Esophagus squamous epithelium (tissue), 5 donors: ENCODE measurements around the gene ZC3H18. TPM values are rescaled to one million over a fixed set of nuclear protein-coding genes. Genes with fewer than 3 reads are reported as not detected.
A peak's percentile ranks its signal among the peaks of the same experiment; 100 is the strongest.

Experiments
- DNase-seq: peaks from one replicate; lab custom pipeline; 2025; lab: John Stamatoyannopoulos, UW
- H3K27ac ChIP-seq, 4 donors: fragments of 200-600 bp; sonication (generic); one replicate each; pipeline ENCODE4 v1.5.1; 2016 to 2019; ENCODE audit warnings: mild to moderate bottlenecking in 1 of 4
- H3K27me3 ChIP-seq, 4 donors: fragments of 200-600 bp; sonication (generic); 1 replicate in 3 of 4; 2 replicates in 1 of 4; pipeline versions ENCODE4 v1.5.1 to v1.6.0; 2017 to 2021; ENCODE audit warnings: antibody characterized with exemption in 1 of 4
- H3K36me3 ChIP-seq, 3 donors: fragments of 200-600 bp; sonication (generic); one replicate each; pipeline ENCODE4 v1.5.1; 2016 to 2019
- H3K4me1 ChIP-seq, 3 donors: fragments of 200-600 bp; sonication (generic); one replicate each; pipeline ENCODE4 v1.5.1; 2017 to 2019
- H3K4me3 ChIP-seq, 4 donors: fragments of 200-600 bp; sonication (generic); 1 replicate in 3 of 4; 2 replicates in 1 of 4; pipeline ENCODE4 v1.5.1; 2016 to 2019; ENCODE audit warnings: mild to moderate bottlenecking in 2 of 4, moderate library complexity in 1 of 4
- H3K9me3 ChIP-seq, 3 donors: fragments of 200-600 bp; sonication (generic); one replicate each; pipeline ENCODE4 v1.5.1; 2016 to 2019
- POLR2A ChIP-seq, 4 donors: fragments of 450-650 bp; IDR thresholded peaks; one replicate each; pipeline ENCODE4 v1.6.1; 2017; ENCODE audit warnings: antibody characterized with exemption in 4 of 4, mild to moderate bottlenecking in 4 of 4, moderate library complexity in 3 of 4
- WGBS, 2 donors: methylation state at CpG; one replicate each; pipeline ENCODE4 v1.1.5; 2018; 5-methylcytosine and 5-hydroxymethylcytosine counted together
- intact Hi-C: fragments of 100-400 bp; cut with DNase I; formaldehyde crosslinking; loops from one replicate; pipeline ENCODE4 v1.15.0; 2022
- total RNA-seq, 4 donors: library from RNA; depleted of rRNA; stranded (reverse); fragments of >200 nt; gene quantifications; one replicate each; pipeline ENCODE4 v1.1.0, GENCODE V29; 2016
- TF ChIP-seq, protein P1 (sequence below), 6 experiments: fragments of 450-650 bp in 4 of 6; fragments of 200-600 bp in 2 of 6; sonication (generic) in 2 of 6; IDR thresholded peaks; one replicate each; pipeline ENCODE4 v1.5.1; 2016 to 2019; ENCODE audit warnings: antibody characterized with exemption in 6 of 6, mild to moderate bottlenecking in 4 of 6, moderate library complexity in 4 of 6
- donor health status: DM: yes; HTN: yes; CAD: no.

Gene ZC3H18
- total RNA-seq, 4 donors from 2014 or later, result 15.4 to 27.3 (median 17.5) TPM

DNA sequence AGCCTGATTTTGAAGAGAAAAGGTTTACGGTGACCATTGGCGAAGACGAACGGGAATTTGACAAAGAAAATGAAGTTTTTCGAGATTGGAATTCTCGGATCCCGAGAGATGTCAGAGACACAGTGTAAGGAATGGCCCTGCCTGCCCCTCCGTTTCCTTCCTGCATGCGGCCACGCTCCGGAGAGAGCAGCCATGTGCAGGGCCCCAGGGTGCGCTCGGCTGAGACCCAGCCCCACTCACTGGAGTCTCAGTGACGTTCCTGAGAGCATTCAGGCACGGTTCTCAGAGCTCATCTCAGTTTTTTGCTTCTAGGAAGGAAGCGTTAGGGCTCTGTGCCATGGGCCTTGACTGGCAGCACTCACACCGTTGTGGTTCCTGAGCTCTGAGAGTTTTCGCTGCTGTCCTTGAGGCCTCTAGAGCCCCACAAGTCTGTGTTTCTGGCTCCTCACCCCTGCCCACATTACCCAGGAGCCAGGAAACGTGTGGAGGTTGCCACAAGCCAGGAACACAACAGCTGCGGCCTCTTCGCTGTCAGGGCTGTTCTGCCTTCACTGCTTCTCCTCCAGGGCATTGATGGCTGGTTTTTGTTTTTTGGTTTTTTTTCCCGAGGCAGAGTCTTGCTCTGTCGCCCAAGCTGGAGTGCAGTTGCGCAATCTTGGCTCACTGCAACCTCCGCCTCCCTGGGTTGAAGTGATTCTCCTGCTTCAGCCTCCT, 29.8 kb downstream of the ZC3H18 start:
- H3K4me3 ChIP-seq, result no peak overlapping the region
- 67 to 71% methylated on average over 19 to 22 of the region's 25 CpGs for WGBS, 2 donors
- H3K36me3 ChIP-seq, result peaks cover 20 to 95% (median 21%) of the 10 kb centered on the region in 3 donors
- peak overlapping the region; percentile 1 to 81 (median 54) for H3K27ac ChIP-seq
- no peak for DNase-seq
- H3K9me3 ChIP-seq, result no peaks in the 10 kb centered on the region
- H3K4me1 ChIP-seq, result peaks cover 4 to 41% (median 9%) of the 10 kb centered on the region in 3 donors
- TF ChIP-seq, protein P1, sequence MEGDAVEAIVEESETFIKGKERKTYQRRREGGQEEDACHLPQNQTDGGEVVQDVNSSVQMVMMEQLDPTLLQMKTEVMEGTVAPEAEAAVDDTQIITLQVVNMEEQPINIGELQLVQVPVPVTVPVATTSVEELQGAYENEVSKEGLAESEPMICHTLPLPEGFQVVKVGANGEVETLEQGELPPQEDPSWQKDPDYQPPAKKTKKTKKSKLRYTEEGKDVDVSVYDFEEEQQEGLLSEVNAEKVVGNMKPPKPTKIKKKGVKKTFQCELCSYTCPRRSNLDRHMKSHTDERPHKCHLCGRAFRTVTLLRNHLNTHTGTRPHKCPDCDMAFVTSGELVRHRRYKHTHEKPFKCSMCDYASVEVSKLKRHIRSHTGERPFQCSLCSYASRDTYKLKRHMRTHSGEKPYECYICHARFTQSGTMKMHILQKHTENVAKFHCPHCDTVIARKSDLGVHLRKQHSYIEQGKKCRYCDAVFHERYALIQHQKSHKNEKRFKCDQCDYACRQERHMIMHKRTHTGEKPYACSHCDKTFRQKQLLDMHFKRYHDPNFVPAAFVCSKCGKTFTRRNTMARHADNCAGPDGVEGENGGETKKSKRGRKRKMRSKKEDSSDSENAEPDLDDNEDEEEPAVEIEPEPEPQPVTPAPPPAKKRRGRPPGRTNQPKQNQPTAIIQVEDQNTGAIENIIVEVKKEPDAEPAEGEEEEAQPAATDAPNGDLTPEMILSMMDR (IDR thresholded peaks at IDR 0.05), result no peak
- no peak for TF ChIP-seq POLR2A (IDR thresholded peaks at IDR 0.05)
- intact Hi-C loops, result no loop called here
- H3K27me3 ChIP-seq, result no peaks in the 10 kb centered on the region

DNA sequence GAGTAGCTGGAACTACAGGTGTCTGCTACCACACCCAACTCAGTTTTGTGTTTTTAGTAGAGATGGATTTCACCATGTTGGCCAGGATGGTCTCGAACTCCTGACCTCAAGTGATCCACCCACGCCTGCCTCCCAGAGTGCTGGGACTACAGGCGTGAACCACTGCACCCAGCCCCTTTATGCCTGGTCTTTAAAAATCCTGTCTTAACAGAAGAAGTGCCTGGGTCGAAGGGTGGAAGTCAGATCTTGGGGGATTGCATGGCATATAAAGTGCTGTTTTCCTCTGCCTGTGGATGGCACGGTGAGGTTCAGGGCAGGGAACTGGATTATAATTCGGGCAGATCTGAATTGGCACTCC, 30.3 kb downstream of the ZC3H18 start:
- TF ChIP-seq POLR2A (IDR thresholded peaks at IDR 0.05), result no peak
- TF ChIP-seq, protein P1 (IDR thresholded peaks at IDR 0.05), result no peak
- no peaks in the 10 kb centered on the region for H3K27me3 ChIP-seq
- intact Hi-C loops, result no loop called here
- DNase-seq, result no peak
- H3K4me3 ChIP-seq, result no peak overlapping the region
- peak overlapping the region in 2 of 4 donors; percentile 68 to 81 for H3K27ac ChIP-seq
- peaks cover 20 to 95% (median 24%) of the 10 kb centered on the region in 3 donors for H3K36me3 ChIP-seq
- H3K9me3 ChIP-seq, result no peaks in the 10 kb centered on the region
- 80 to 86% methylated on average over 5 to 6 of the region's 6 CpGs for WGBS, 2 donors
- H3K4me1 ChIP-seq, result peaks cover 4 to 41% (median 9%) of the 10 kb centered on the region in 3 donors

DNA sequence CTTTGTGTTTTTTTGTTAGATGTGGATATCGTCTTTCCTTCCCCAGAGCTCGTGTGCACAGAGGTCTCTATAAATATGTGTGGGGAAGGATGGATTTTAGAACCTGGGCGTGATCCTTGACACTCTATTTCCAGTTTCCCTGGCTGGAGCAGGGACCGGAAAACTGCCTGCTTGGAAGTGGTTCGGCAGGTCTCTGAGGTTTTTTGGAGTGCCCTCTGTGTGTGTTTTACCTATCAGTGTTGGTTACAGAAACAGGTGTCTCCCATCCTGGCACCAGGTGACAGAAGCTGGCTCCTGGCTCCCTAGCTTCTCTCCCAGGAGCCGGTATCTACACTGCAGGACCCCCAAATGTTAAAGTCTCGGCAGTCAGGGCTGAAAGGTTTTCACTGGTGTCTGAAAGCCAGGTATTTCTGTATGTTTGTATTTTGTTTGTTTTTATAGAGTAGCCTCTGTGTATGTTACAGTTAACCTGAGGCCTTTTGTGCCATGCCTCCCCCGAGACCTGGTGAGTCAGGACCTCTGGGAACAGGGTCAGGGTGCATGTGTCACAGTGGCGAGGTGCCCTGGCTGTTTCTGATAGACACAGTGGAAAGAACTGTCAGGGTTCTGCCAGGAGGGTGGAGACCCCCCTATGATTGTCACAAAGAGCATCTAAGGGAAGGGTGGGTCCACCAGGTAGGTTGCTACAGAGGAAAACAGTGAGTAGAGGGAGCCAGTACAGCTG, 31.3 kb downstream of the ZC3H18 start:
- Histone ChIP-seq H3K27ac (no peak overlapping the region), H3K27me3 (no peaks in the 10 kb centered on the region), H3K4me1 (peaks cover 4 to 41% (median 9%) of the 10 kb centered on the region in 3 donors), H3K9me3 (no peaks in the 10 kb centered on the region), H3K4me3 (no peak overlapping the region), H3K36me3 (peaks cover 24 to 95% (median 24%) of the 10 kb centered on the region in 3 donors)
- TF ChIP-seq POLR2A (IDR thresholded peaks at IDR 0.05), result no peak
- TF ChIP-seq, protein P1 (IDR thresholded peaks at IDR 0.05), result no peak
- WGBS, 2 donors, result 61 to 77% methylated on average over 6 to 9 of the region's 9 CpGs
- DNase-seq, result no peak
- intact Hi-C loops, result no loop called here

DNA sequence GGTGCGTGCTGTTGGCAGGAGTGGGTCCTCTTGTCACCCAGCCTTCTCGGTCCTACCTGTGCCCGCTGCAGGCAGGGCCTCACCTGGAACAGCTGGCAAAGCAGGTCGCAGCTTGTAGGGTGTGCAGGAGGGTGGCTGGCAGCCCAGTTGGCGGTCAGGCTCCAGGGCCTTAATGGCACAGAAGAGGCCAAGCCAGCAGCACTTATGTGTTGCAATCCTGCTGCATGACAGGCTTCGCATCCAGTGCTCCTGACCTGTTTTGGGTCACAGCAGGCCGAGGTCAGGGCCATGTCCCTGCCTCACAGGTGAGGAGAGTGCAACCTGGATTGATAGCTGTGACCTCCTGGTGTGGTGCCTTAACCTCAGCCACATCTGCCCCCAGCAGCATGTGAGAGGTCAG, 31.9 kb downstream of the ZC3H18 start:
- WGBS, 2 donors, result 51 to 66% methylated on average over 3 to 4 of the region's 7 CpGs
- H3K4me3 ChIP-seq, result no peak overlapping the region
- H3K36me3 ChIP-seq, result peaks cover 24 to 99% (median 30%) of the 10 kb centered on the region in 3 donors
- intact Hi-C loops, result no loop called here
- peaks cover 4 to 41% (median 9%) of the 10 kb centered on the region in 3 donors for H3K4me1 ChIP-seq
- no peaks in the 10 kb centered on the region for H3K9me3 ChIP-seq
- no peak overlapping the region for H3K27ac ChIP-seq
- TF ChIP-seq, protein P1 (IDR thresholded peaks at IDR 0.05), result no peak
- TF ChIP-seq POLR2A (IDR thresholded peaks at IDR 0.05), result no peak
- H3K27me3 ChIP-seq, result no peaks in the 10 kb centered on the region
- DNase-seq, result no peak
